Breast epithelium (tissue), 3 donors: ENCODE results near the gene CFAP97.
A peak's percentile ranks its signal among the peaks of the same experiment; 100 is the strongest.

ENCODE experiments used
- POLR2AphosphoS5 ChIP-seq, 3 donors: sonication (generic); formaldehyde crosslinking; IDR thresholded peaks; one replicate each; pipeline ENCODE4 v1.6.1; 2017; ENCODE audit warnings: antibody characterized with exemption in 3 of 3
- TF ChIP-seq, protein P1 (sequence below), 3 donors: fragments of 450-650 bp; IDR thresholded peaks; one replicate each; pipeline ENCODE4 v1.5.1; 2016 to 2017; ENCODE audit warnings: antibody characterized with exemption in 3 of 3, mild to moderate bottlenecking in 3 of 3, moderate library complexity in 3 of 3

- TF ChIP-seq, protein P1, sequence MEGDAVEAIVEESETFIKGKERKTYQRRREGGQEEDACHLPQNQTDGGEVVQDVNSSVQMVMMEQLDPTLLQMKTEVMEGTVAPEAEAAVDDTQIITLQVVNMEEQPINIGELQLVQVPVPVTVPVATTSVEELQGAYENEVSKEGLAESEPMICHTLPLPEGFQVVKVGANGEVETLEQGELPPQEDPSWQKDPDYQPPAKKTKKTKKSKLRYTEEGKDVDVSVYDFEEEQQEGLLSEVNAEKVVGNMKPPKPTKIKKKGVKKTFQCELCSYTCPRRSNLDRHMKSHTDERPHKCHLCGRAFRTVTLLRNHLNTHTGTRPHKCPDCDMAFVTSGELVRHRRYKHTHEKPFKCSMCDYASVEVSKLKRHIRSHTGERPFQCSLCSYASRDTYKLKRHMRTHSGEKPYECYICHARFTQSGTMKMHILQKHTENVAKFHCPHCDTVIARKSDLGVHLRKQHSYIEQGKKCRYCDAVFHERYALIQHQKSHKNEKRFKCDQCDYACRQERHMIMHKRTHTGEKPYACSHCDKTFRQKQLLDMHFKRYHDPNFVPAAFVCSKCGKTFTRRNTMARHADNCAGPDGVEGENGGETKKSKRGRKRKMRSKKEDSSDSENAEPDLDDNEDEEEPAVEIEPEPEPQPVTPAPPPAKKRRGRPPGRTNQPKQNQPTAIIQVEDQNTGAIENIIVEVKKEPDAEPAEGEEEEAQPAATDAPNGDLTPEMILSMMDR (IDR thresholded peaks at IDR 0.05) = peak in 1 of 3 donors; percentile 31
- TF ChIP-seq POLR2AphosphoS5 (IDR thresholded peaks at IDR 0.05) = peak; percentile 42 to 62 (median 56)
These were observed 5.4 kb upstream of the CFAP97 start, which contains the start of gene SNX25 for GRCh38 chr4:185209031-185209851.
